IMR-90 (cell line): Measurements from ENCODE around the gene MAN2B1. TPM values are rescaled to one million over a fixed set of nuclear protein-coding genes. Genes with fewer than 3 reads are reported as not detected.

Experiments used
- ATAC-seq: fragments of 200-7000 bp; cut with Tn5 transposase; 2 replicates; pipeline ENCODE4 v1.9.1; 2020; ENCODE audit warnings: low read depth, mild to moderate bottlenecking, moderate library complexity
- BruUV-seq: library from RNA; stranded (reverse); fragments of 400-500 nt; replicated peaks from 2 replicates; lab custom pipeline; 2021; lab: Mats Ljungman, UMichigan
- CTCF ChIA-PET: fragments of 300-600 bp; formaldehyde crosslinking; extraction: SDS; loops from one replicate; lab custom pipeline; 2021; ENCODE audit warnings: antibody characterized with exemption; lab: Yijun Ruan, JAX
- POLR2A ChIA-PET: fragments of 300-600 bp; sonication (Branson Sonifier 250); formaldehyde crosslinking; loops from one replicate; lab custom pipeline; 2022; ENCODE audit warnings: antibody characterized with exemption; ENCODE audit not compliant: unreplicated experiment; lab: Charles Lee
- DNase-seq: peaks from one replicate; pipeline ENCODE4 v3.0.0; 2013
- H2AFZ ChIP-seq: replicated peaks from 2 replicates; pipeline ENCODE3; 2013; ENCODE audit warnings: low read length, mild to moderate bottlenecking; ENCODE audit not compliant: poor library complexity
- H2AK5ac ChIP-seq: 2 replicates; pipeline ENCODE4 v1.6.1; 2013; ENCODE audit warnings: low read depth, low read length, inconsistent platforms
- H2AK9ac ChIP-seq: replicated peaks from 2 replicates; pipeline ENCODE3; 2013; ENCODE audit warnings: mild to moderate bottlenecking, low read depth, low read length, moderate library complexity; ENCODE audit not compliant: poor library complexity
- H2BK120ac ChIP-seq: 2 replicates; pipeline ENCODE4 v1.6.1; 2013; ENCODE audit warnings: low read depth, low read length, inconsistent platforms
- H2BK15ac ChIP-seq: 3 replicates; pipeline ENCODE4 v1.6.1; 2013; ENCODE audit warnings: low read depth, low read length, inconsistent platforms
- H2BK20ac ChIP-seq: 2 replicates; pipeline ENCODE4 v1.6.1; 2013; ENCODE audit warnings: low read depth, mild to moderate bottlenecking, inconsistent platforms, low read length, moderate library complexity
- H2BK5ac ChIP-seq: 2 replicates; pipeline ENCODE4 v1.6.1; 2013; ENCODE audit warnings: mild to moderate bottlenecking, low read depth, low read length, inconsistent platforms; ENCODE audit not compliant: poor library complexity, severe bottlenecking
- H3K14ac ChIP-seq: replicated peaks from 2 replicates; pipeline ENCODE4 v1.6.1; 2013; ENCODE audit warnings: low read depth, low read length, inconsistent platforms
- H3K18ac ChIP-seq: 2 replicates; pipeline ENCODE4 v1.6.1; 2013; ENCODE audit warnings: low read depth, low read length, control low read depth
- H3K23ac ChIP-seq: 2 replicates; pipeline ENCODE4 v1.6.1; 2013; ENCODE audit warnings: low read depth, low read length, inconsistent platforms
- H3K27ac ChIP-seq: 2 replicates; pipeline ENCODE4 v1.5.1; 2013; ENCODE audit warnings: mild to moderate bottlenecking, control low read depth, low read length; ENCODE audit not compliant: insufficient read depth
- H3K27me3 ChIP-seq: 2 replicates; pipeline ENCODE4 v1.6.1; 2013; ENCODE audit warnings: low read length; ENCODE audit not compliant: control insufficient read depth, insufficient read depth
- H3K36me3 ChIP-seq: 2 replicates; pipeline ENCODE4 v1.6.1; 2013; ENCODE audit warnings: low read length, mixed read lengths; ENCODE audit not compliant: control insufficient read depth, insufficient read depth
- H3K4ac ChIP-seq: 2 replicates; pipeline ENCODE4 v1.6.1; 2013; ENCODE audit warnings: low read depth, low read length, inconsistent platforms
- H3K4me1 ChIP-seq: 2 replicates; pipeline ENCODE4 v1.6.1; 2013; ENCODE audit warnings: low read length, mixed read lengths; ENCODE audit not compliant: control insufficient read depth, insufficient read depth
- H3K4me2 ChIP-seq: 2 replicates; pipeline ENCODE4 v1.6.1; 2013; ENCODE audit warnings: low read depth, mild to moderate bottlenecking, control low read depth, low read length, moderate library complexity
- H3K4me3 ChIP-seq: 2 replicates; pipeline ENCODE4 v1.5.1; 2013; ENCODE audit warnings: low read depth, mild to moderate bottlenecking, control low read depth, low read length, moderate library complexity; ENCODE audit not compliant: insufficient read depth
- H3K56ac ChIP-seq: 2 replicates; pipeline ENCODE4 v1.6.1; 2013; ENCODE audit warnings: low read length, inconsistent platforms; ENCODE audit not compliant: insufficient read depth; ENCODE audit errors: extremely low read depth
- H3K79me1 ChIP-seq, 2 experiments: 2 replicates each; pipeline ENCODE4 v1.6.1; 2013; ENCODE audit warnings: low read length in 2 of 2, inconsistent platforms in 1 of 2, low read depth in 1 of 2
- H3K9ac ChIP-seq: 2 replicates; pipeline ENCODE4 v1.6.1; 2013; ENCODE audit warnings: low read depth, low read length, control low read depth
- H3K9me1 ChIP-seq: 2 replicates; pipeline ENCODE4 v1.6.1; 2013; ENCODE audit warnings: low read length, inconsistent platforms; ENCODE audit not compliant: insufficient read depth
- H3K9me3 ChIP-seq: 2 replicates; pipeline ENCODE4 v1.6.1; 2013; ENCODE audit warnings: low read length; ENCODE audit not compliant: control insufficient read depth, insufficient read depth
- H4K20me1 ChIP-seq: 2 replicates; pipeline ENCODE4 v1.6.1; 2013; ENCODE audit warnings: low read length, inconsistent platforms; ENCODE audit not compliant: insufficient read depth
- H4K5ac ChIP-seq: 2 replicates; pipeline ENCODE4 v1.6.1; 2013; ENCODE audit warnings: mild to moderate bottlenecking, low read depth, low read length, control low read depth
- H4K8ac ChIP-seq, 2 experiments: 2 replicates each; pipeline ENCODE4 v1.6.1; 2013; ENCODE audit warnings: low read depth in 2 of 2, low read length in 2 of 2, control low read depth in 1 of 2, inconsistent platforms in 1 of 2
- H4K91ac ChIP-seq: 2 replicates; pipeline ENCODE4 v1.6.1; 2013; ENCODE audit warnings: low read depth, low read length, inconsistent platforms; ENCODE audit not compliant: insufficient read depth
- MAZ ChIP-seq: IDR thresholded peaks from 2 replicates; pipeline ENCODE4 v1.6.1; 2012; ENCODE audit warnings: low read depth, mild to moderate bottlenecking, low read length, improper control_type of control experiment, moderate library complexity, borderline replicate concordance
- WGBS, 2 experiments: methylation state at CpG; one replicate each; pipeline versions ENCODE4 v1.1.5 to v1.1.7; 2013; ENCODE audit warnings: missing lambda C conversion rate in 2 of 2; ENCODE audit not compliant: insufficient read length in 1 of 2; ENCODE audit errors: extremely low coverage in 2 of 2; 5-methylcytosine and 5-hydroxymethylcytosine counted together
- dilution Hi-C: fragments of 300-500 bp; cut with HindIII; formaldehyde crosslinking; loops from one replicate; pipeline ENCODE4 v1.14.3; 2018; ENCODE audit warnings: low sequenced_read_pairs; ENCODE audit not compliant: unreplicated experiment
- in situ Hi-C: fragments of 300-500 bp; cut with MboI; formaldehyde crosslinking; loops from 3 replicates; pipeline ENCODE4 v1.14.3; 2019; ENCODE audit warnings: low sequenced_read_pairs, inconsistent platforms, mixed read lengths
- intact Hi-C: fragments of 100-400 bp; cut with micrococcal nuclease; formaldehyde crosslinking; loops from 2 replicates; pipeline ENCODE4 v1.10.0; 2022
- polyA plus RNA-seq, 3 experiments: library from polyadenylated mRNA; depleted of rRNA; stranded (reverse); fragments of >200 nt; gene quantifications; 2 replicates each; pipeline ENCODE4 v1.2.3, GENCODE V29; 2012; ENCODE audit warnings: low replicate concordance in 1 of 3
- total RNA-seq: library from RNA; depleted of rRNA; stranded (reverse); fragments of >200 nt; gene quantifications from 2 replicates; pipeline ENCODE4 v1.2.3, GENCODE V29; 2012

MAN2B1 gene
- total and polyA plus RNA-seq, 2 of the 4 experiments (the other 2 are of a cell fraction), result 10.4 to 55.4 TPM

- Histone ChIP-seq H4K20me1 (no peaks in the 10 kb centered on the region; the same call in 1 of the 2 replicates), H3K4me2 (no peak overlapping the region), H3K4me1 (peaks cover 2% of the 10 kb centered on the region; the same call in 1 of the 2 replicates), H3K36me3 (peaks cover 11% of the 10 kb centered on the region), H3K27me3 (no peaks in the 10 kb centered on the region), H2BK15ac (no peak overlapping the region), H3K79me1 (peaks cover 7 to 27% of the 10 kb centered on the region in 2 experiments), H2BK5ac (no peak overlapping the region), H2AFZ (no peak overlapping the region), H2AK9ac (no peak overlapping the region), H4K91ac (no peak overlapping the region), H2BK120ac (no peak overlapping the region), H3K56ac (no peak overlapping the region), H3K4me3 (no peak overlapping the region), H3K27ac (no peak overlapping the region), H3K4ac (no peak overlapping the region), H3K14ac (no peak overlapping the region), H3K23ac (no peak overlapping the region), H3K9ac (no peak overlapping the region), H3K9me3 (no peaks in the 10 kb centered on the region), H2AK5ac (no peak overlapping the region), H2BK20ac (no peak overlapping the region), H4K8ac (no peak overlapping the region), H3K18ac (no peak overlapping the region), H4K5ac (no peak overlapping the region), H3K9me1 (no peaks in the 10 kb centered on the region; the same call in 1 of the 2 replicates)
- no peak for TF ChIP-seq MAZ
- DNase-seq, result no peak
- ATAC-seq, result no peak
- POLR2A ChIA-PET, result no interaction called here
- intact Hi-C loops, result no loop called here
- CTCF ChIA-PET, result no interaction called here
- dilution Hi-C loops, result no loop called here
- in situ Hi-C loops, result no loop called here
- BruUV-seq, result no TSS peak
- WGBS, 2 experiments, result 96% methylated on average over 16 of the region's 16 CpGs; no CpG with 5 or more reads in 1 of the 2 experiments
Measured at GRCh38 chr19:12694641-12695040, 28.1 kb upstream of the MAN2B1 start.
